HG02798 (cell line): ENCODE measurements around the gene SOX1.

Source experiments
- ATAC-seq: cut with Tn5 transposase; IDR thresholded peaks from one replicate; pipeline ENCODE4 v1.9.1; 2021; ENCODE audit warnings: mild to moderate bottlenecking; ENCODE audit not compliant: unreplicated experiment, poor library complexity

Gene SOX1

DNA sequence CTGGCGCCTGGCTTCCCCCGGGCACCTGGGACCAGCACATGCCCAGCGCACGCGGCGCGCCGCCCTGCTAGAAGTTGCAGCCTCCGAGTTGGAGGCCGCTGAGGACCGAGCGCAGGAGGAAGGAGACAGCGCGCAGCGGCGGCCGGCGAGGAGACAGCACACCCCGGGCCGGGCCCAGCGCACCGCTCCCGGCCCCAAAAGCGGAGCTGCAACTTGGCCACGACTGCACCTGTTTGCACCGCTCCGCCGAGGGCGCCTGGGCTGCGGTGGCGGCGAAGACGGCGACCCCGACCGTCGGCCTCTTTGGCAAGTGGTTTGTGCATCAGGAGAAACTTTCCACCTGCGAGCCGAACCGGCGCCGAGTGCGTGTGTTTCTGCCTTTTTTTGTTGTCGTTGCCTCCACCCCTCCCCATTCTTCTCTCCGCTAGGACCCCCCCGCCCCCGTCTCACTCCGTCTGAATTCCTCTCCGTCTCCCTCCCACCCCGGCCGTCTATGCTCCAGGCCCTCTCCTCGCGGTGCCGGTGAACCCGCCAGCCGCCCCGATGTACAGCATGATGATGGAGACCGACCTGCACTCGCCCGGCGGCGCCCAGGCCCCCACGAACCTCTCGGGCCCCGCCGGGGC, at the start of gene SOX1:
SOX1 (plus strand) TSS at position 34 of the 626 bp plus-strand sequence; CDS start at position 544, 510 bp downstream.
- ATAC-seq: no peak

DNA sequence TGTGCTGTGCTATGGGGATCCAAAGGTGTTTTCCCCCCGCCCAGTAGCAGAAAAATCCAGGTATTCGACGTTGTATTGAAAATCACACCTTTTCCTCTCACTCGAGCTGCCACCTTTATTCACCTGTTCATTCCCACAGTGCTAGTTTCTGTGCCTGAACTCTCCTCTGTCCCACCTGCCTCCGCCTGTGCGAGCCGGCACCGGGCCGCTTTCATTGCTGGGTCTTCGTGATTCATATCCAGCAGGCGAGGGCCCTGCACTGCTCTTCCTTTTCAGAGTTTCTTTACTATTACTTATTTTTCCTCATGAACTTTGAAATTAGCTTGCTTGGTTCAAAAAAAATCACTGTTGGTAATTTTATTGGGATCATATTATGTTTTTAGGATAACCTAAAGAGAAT, 42.4 kb upstream of the SOX1 start:
- ATAC-seq: no peak

DNA sequence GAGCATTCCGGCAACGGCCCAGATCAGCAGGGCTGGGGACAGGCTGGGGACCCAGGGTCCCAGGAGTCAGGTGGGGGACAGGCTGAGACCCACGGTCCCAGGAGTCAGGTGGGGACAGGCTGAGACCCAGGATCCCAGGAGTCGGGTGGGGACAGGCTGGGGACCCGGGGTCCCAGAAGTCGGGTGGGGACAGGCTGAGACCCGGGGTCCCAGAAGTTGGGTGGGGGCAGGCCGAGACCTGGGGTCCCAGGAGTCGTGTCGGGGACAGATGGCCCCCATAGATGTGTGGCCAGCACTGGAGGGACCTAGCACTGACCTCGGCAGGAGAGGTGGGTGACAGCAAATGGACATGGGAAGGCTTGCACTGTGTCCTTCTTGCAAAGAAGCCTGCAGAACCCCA, 39.7 kb upstream of the SOX1 start:
- ATAC-seq: no peak

DNA sequence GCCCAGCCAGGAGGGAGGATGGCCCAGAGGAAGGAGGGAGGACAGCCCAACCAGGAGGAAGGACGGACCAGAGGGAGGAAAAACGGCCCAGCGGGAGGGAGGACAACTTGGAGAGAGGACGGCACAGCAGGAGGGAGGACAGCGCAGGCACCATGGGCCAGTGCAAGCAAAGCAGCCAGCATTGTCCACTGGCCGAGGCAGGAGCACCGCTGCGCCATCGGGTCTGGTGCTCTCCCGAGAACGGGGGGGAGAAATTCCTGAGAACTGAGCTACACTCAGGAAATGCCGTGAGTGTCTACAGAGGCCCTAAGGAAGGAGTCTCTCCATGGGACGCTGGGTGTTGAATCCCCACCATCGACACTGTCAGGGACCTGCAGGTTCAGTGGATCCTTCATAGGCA, 38.5 kb upstream of the SOX1 start:
- no peak for ATAC-seq

DNA sequence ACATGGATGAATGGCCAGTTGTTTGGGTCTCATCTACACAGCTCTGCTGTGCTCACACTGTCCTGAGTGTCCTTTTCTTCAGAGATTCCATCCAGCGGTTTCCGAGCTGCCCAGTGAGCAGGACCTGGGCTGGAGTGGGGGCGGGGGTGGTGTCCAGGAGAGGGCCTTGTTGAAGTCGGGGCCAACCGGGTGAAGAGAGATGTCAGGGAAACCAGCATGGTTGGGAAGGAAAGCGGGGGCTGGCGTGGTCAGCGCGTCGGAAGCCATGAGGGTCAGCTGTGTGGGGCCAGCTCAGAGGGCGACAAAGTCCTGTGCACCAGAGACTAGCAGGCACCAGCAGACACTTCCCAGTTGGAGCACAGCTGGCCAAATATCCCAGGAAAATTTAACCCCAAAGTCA, 37.8 kb upstream of the SOX1 start:
- ATAC-seq: no peak

DNA sequence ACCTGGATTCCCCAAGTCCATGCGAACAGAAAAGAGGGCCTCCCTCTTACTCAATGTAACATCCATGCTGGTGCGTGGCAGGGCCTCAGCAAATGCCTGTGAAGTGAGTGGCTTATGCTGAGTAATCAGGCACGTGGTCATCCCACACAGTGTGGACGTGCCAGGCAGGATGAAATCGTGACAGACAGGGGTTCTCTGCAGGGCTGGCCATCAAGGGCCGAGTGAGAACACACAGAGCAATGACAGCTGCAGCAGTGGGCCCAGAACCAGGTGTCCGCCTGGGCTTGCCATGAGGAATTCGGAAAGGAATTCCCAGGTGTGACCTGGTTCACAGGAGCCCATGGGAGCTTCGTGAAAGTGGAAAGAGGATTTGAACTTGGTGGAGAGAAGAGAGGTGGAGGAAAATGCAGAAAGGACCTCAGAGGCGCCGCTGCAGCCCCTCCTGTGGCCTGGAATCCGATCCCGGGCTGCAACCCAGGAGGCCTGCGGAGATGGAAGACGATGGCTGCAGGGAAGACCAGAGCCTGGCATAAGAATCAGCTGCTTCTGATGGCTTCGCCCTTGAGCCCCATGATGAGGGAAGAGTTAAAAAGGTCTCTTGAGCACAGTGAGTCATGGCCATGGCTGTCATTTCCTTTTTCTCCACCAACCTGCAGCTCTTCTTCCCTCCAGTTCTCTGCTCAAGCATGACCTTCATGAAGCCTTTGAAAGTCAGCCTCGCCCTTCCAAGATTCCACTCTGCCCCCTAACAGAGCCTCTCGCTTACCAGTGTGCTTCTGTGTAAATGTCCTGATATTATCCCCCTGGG, 34.6 kb upstream of the SOX1 start:
- no peak for ATAC-seq

DNA sequence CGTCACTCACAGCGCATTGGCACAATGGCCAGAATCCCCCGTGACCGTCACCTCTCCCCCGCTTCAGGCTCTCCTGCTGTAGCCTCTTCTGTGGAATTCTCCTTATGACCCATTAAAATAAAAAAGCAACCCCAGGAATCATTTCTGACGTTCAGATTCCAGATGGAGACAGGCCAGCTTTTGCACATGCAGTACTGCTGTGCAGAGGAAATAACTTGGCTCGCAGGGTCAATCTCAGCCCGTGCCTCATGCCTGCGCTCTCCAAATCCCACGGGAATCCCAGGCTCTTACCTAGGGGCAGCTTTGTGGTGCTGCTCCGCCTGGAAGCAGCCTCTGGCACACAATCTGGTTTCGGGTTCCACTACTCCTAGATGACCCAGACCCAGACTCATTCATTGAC, 32.7 kb upstream of the SOX1 start:
- no peak for ATAC-seq

DNA sequence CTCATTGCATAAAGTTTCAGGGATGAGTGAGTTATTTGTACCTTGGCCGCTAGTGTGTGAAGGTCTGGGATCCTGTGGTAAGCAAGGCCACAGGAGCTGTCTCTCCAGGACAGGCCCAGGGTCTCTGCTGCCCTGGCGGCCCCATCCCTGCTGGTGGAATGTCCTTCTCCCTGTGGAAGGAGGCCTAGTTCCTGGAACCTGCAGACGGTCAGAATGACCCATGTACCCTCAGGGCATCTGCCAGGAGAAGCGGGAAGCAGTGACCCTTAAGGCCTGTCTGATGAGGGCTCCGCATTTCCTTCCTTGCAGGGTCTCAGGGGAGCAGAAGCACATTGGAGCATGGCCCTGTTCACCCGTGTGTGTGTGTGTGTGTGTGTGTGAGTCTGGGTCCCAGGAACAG, 32.1 kb upstream of the SOX1 start:
- no peak for ATAC-seq

DNA sequence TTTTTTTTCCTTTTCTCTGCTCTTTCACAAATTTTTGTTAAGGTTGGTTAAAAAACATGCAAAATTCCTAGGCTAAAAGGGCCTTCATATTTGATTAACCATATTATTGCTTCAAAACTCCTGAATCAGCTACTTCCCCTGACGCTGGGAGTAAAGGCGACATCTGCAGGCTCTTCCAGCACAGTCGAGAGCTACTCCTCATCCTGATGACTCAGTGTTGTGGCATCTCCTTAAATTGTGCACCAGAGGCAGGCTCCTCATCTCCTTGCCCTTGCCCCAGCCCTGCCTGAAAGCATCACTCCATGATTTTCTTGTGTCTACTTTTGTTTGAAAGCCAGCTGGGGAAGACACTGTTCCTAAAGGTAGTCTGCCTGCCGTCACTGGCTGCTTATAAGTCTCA, 24.5 kb upstream of the SOX1 start:
- no peak for ATAC-seq

DNA sequence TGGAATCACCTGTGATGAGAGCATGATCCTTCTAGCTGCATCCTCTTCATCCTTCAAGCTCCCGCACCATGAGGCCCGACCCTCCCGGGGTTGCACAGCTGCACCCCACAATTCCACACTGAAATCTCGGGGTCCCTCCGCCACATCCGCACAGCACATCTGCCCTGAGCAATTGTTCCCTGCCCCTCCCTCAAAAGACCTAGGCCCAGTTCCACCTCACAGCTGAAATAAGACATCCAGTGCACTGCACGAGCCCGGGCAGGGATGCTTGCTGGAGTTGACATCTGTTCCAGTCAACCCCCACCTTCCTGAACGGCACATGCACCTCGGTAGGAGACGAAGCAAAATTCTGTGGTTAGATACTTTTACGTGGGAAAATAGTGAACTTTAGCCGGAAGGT, 14.7 kb upstream of the SOX1 start:
- no peak for ATAC-seq

DNA sequence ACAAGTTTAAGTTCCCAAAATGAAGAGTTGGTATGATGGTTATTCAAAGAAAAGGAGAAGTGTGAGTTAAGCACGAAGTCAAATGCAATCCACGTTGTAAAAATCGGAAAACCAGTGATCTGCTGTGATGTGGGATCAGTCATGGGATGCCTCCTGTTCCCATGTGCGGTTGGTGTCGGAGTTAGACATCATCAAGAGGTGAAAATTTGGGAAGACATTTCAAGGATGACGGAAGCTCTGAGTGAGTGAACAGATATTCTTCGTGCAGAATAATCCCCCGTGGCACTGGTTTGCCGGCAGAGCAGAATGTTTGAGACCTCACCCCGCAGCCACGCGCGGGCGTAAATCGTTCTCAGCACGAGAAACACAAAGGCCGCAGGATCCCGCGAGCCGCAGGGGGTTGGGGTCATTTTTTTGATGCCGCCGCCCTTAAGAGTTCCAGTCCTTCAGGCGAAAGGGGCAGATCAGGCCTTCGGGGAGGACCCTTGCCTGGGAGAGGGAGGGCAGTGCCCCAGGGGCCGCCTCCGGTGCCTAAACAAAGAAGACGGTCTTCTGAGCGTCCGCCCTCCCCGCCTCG, 13.7 kb upstream of the SOX1 start:
- ATAC-seq: no peak

DNA sequence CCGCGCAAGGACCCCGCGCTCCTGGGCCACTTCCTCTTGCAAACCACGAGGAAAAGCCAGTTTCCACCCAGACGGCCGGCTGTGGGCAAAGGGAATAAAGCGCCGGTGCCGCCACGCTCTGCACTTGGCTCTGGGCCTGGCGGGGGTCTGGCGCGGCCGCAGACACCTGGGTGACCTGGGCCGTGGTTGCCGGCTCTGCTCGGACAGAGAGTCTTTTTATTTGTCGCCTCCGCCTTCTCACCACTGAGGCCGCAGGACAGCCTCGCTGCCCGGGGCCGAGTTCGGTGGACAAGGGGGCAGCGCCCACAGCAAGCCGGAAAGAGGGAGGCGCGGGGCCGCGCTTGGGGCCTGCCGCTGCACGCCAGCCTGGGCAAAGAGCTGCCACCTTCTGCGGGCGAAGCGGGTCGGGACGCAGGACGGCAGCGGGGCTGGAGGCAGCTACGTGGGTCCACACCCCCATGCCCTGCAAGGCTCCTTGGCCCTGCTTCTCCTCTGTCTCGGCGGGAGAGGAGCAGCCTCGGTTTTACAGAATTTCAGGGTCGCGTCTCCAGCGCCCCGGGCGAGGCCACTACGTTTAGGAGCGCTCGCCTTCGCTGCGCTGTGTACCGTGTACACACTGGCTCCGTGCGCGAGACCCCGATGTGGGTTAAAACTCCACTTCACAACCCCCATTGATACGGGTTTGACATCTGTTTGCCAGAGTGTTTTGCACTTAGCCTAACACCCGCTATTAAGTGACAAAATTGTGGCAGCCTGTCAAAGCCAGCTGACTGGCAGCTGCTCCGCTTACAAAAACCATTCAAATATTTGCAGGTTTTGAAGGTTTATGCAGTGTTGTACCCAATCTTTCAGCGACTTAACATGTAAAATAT, 13.0 kb upstream of the SOX1 start:
- no peak for ATAC-seq

DNA sequence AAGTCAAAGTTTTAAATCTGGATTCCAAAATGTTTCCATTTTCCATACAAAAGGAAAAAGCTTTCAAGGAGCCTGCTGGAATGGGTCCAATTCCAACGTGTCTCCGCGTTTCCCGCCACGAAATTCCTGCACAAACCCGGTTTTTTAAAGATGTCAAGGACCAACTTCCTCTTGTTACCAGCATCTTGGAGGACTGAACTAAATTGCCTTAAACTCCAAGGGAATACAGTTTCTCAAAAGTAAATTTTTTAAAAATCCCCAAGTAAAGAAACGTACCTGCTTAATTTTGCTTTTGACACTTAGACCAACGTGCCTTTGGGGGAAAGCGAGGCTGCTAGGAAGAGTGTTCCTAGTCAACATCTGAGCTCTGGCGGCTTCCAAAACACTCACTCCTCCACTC, 12.3 kb upstream of the SOX1 start:
- no peak for ATAC-seq

DNA sequence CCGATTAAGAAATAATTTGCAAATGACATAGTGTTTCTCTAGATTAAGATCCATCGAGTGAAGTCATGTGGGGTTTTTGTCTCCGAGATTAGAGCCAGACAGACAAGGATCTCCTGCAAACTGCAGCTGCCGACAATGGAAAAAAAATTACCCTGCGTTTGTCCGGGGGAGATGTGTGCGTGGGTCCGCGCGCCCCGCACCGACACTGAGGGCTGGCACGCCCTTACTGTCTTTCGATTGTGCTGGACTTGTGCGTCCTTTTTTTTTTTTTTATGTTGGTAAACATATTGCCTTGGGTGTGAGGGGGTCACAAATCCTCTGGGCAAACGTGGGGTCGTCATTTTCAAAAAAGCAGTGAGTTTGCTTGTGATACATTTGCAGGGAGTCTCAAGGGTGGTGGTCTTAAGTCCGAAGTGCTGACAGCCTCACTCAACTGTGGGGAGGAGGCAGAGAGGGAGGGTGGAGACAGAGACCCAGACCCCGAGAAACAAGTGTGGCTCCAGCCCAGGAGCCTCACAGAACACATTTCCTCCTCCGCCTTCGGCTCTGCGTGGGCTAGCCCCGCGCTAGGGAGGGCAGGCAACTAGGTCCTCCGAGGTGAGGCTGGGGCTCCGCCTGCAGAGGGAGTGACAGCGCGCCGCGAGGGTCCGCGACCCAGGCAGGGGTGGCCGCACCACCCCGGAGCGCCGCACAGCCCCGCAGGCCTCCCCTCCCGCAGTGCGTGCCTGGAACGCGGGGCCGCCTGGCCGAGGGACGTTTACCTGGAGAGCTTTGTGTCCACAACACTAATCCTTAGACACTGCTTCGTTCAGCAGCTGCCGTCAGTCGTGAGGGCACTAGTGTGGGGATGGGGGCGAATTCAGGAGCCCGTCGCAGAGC, 11.7 kb upstream of the SOX1 start:
- ATAC-seq: no peak

DNA sequence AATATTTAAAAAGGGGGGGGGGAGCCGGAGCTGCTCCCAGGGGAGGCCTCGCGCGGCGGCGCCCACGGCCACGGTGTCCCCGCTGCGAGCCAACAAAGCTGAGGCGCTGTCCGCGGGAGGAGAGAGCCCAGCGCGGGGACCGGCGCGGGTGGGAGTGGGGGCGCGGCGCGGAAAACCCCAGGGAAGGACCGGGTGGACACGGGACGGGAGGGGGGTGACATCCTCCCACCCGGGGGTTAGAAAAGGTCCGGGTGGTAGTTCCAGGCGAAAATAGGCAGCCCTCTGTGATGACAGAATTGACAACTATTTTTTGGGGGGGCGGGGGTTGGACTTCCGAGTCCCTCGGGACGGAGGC, 11.1 kb upstream of the SOX1 start:
- no peak for ATAC-seq

DNA sequence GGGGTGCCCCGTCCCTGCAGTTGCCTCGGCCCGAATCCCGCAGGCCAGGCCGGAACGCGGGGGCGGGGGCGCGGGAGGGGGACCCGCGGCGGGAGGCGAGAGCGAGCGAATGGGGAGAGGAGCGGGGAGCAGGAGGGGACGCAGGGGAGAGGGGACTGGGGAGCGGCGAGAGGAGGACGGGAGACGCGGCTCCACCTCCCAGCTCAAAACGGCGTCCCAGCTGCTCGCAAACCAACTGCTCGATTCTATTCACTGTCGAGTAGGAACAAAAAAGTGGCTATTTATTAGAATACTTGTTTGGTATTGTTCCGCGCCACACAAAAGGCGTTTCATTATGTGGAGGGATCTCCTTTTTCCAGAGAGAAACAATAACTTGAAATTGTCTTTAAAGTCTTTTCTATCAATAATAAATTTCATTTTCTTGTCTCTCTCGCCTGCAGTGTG, 10.6 kb upstream of the SOX1 start:
- ATAC-seq: no peak

DNA sequence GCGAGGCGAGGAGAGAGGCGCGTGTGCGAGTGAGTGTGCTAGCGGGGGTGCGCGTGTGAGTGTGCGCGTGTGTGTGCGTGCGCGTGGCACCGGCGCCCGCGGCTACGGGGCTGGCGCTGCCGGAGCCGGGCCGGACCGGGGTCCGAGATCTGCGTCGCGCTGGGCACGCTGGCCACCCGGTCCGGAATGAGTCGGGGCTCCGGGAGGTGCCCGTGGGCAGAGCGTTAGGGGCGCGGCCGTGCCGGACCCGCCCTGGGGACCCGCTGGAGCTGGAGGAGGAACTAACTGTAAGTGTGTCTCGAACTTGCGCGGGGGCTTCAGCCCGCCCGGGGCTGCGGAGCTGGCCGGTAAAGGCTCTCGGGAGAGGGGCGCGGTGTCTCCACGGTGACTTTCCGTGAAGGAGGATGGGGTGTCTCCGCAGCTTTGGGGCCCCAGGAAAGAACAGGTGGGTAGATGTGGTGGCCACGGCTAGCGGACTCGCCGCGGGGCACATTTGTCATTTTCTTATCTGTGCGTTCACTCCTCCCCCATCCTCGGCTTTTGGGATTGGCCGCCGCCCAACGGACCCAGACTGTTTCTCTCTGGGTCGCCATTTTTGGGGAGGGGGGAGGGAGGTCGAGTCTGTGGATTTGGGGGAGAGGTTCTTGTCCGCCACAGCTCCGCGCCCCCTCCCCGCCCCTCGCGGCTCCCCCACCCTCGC, 10.1 kb upstream of the SOX1 start:
- ATAC-seq: no peak

DNA sequence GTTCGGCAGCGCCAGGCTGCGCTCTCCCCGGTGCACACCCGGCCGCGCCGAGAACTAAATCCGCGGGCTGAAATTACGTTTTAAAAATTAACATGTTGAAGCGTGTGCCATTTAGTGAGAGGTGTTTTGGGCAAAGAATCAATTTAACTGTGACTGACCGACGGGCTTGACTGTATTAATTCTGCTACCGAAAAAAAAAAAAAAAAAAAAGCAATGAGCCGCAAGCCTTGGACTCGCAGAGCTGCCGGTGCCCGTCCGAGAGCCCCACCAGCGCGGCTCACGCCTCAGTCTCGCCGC, 9.6 kb upstream of the SOX1 start:
- ATAC-seq: no peak

DNA sequence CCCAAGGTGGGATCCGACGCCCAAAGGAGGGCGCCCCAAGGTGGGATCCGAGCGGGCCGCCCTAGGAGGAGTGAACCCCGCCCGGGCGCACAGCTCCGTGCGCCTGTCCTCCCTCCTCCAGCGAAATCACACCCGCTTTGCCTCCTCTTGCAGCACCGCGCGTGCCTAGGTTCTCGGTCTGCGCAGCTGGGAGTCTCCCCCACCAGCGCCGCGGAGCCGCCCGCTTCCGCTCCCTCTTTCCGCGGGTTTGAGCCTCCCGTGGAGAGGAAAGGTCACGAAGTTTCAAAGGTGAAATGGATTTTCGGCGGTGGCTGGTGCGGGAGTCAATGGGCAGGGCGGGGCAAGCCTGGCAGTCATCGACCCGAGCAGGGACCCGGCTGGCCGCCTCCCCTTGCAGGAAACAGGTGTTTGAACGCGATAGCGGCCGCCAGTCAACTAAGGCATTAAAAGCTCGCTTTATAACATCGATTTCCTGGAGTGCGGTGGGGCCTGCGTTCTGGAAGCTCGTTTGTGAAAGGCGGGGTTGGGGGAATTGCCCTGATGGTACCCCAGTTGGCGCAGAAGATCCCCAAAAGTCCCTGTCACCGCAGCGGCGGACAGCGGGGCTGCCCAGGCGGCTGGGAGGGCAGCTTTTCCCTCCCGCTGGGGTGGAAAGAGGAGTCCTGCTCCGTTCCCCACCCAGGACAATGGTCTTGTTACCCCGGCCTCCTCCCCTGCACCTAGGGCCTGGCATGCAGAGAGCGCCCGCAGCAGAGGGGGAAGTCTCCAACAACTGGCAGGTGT, 9.0 kb upstream of the SOX1 start:
- ATAC-seq: no peak
